ENCODE measurements around the gene DR1. TPM values are rescaled to one million over a fixed set of nuclear protein-coding genes. Genes with fewer than 3 reads are reported as not detected.
A peak's percentile ranks its signal among the peaks of the same experiment; 100 is the strongest.

Gene DR1
- total and polyA plus RNA-seq, 2 of the 8 experiments (the other 6 are each of a cell fraction or from before 2014, with no cell fraction given), result 13.1 to 62.3 TPM

DNA sequence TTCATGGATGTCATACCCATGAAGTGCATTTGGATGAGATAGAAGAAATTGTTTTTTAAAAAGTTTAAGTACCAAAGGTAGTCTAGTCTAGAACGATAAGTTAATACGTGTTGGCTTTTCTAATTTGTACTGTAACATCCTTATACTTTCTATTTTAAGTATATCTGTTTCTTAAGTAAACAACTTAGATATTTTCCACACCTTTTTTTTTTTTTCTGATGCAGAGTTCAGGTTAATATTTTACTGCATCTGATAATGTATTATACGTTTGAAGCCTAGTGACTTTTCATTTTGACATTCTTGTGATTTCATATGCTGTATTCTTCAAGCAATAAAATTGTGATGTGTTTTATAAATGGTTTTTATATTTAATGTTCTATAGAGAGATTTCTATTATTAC lies 16.5 kb downstream of the DR1 start:
- no peak overlapping the region for H3K27ac ChIP-seq (ENCODE audit: low read depth, low read length)
- no peaks in the 10 kb centered on the region for H3K27me3 ChIP-seq (replicated peaks in 1 of 4; ENCODE audit: control insufficient read depth in 3 of 4, extremely low read depth in 1 of 4, insufficient read depth in 3 of 4, low read length in 3 of 4)
- no peak overlapping the region for H2AFZ ChIP-seq (ENCODE audit: low read length)
- H4K5ac ChIP-seq (ENCODE audit: insufficient read length, low read depth, low read length), result no peak overlapping the region
- H2AK5ac ChIP-seq (ENCODE audit: low read depth, low read length), result no peak overlapping the region
- no peak overlapping the region for H3K9ac ChIP-seq (replicated peaks in 1 of 4; ENCODE audit: extremely low read depth in 1 of 4, low read depth in 3 of 4, low read length in 3 of 4)
- H3K18ac ChIP-seq (ENCODE audit: extremely low read depth, low read length), result no peak overlapping the region
- peaks cover 0 to 5% (median 2%) of the 10 kb centered on the region in 4 experiments; a peak in 2 of 7 replicates for H3K4me1 ChIP-seq (replicated peaks in 1 of 4; ENCODE audit: control insufficient read depth in 3 of 4, insufficient read depth in 4 of 4, low read length in 3 of 4)
- H2BK15ac ChIP-seq (ENCODE audit: low read length), result no peak overlapping the region
- peaks cover 0 to 1% of the 10 kb centered on the region in 2 experiments for H4K20me1 ChIP-seq (replicated peaks in 1 of 2; ENCODE audit: control insufficient read depth in 1 of 2, insufficient read depth in 2 of 2, low read length in 2 of 2)
- H3K56ac ChIP-seq (replicated peaks; ENCODE audit: insufficient read length, low read depth, low read length), result no peak overlapping the region
- no peak for TF ChIP-seq TEAD4 (IDR thresholded peaks at IDR 0.05; ENCODE audit: low read depth, low read length)
- no peak overlapping the region for H2BK5ac ChIP-seq (ENCODE audit: low read depth, low read length)
- no peak overlapping the region for H3K23ac ChIP-seq (ENCODE audit: insufficient read length)
- no peak overlapping the region for H3K4ac ChIP-seq (replicated peaks; ENCODE audit: insufficient read length, low read depth, low read length)
- H3K79me2 ChIP-seq (ENCODE audit: control insufficient read depth in 1 of 2, insufficient read depth in 2 of 2, low read length in 2 of 2), result peaks cover 0 to 41% of the 10 kb centered on the region in 2 experiments; a peak in 2 of 4 replicates
- H2BK20ac ChIP-seq (ENCODE audit: low read length), result no peak overlapping the region
- no peak overlapping the region for H2BK120ac ChIP-seq (replicated peaks; ENCODE audit: low read depth, low read length)
- ChIA-PET POLR2A (ENCODE audit: partially characterized antibody) (interaction anchor here (0.5 kb wide), 1 partner anchor 38 kb away, joined by 3 read pairs; no protein-coding TSS in a partner anchor), CTCF (ENCODE audit: partially characterized antibody) (no interaction called here)
- no peak overlapping the region for H4K8ac ChIP-seq (ENCODE audit: extremely low read depth, insufficient read depth, low read length)
- no peak overlapping the region for H4K91ac ChIP-seq (replicated peaks; ENCODE audit: insufficient read length, low read length)
- peaks cover 3% of the 10 kb centered on the region; the same call in 1 of the 2 replicates for H3K79me1 ChIP-seq (ENCODE audit: low read depth, low read length)
- no peaks in the 10 kb centered on the region for H3K9me3 ChIP-seq (ENCODE audit: insufficient read depth in 2 of 2, low read depth in 1 of 2, low read length in 1 of 2)
- WGBS, 2 experiments (ENCODE audit: extremely low coverage in 1 of 2, insufficient coverage in 1 of 2, insufficient read length in 1 of 2, insufficient replicate concordance in 2 of 2, low coverage in 1 of 2, low lambda C conversion rate in 2 of 2, missing lambda C conversion rate in 1 of 2), result 92% methylated on average over 3 of the region's 3 CpGs; no CpG with 5 or more reads in 1 of the 2 experiments
- H3K4me2 ChIP-seq (ENCODE audit: insufficient read depth in 1 of 2, low read depth in 2 of 2, low read length in 2 of 2), result no peak overlapping the region
- H3K14ac ChIP-seq (ENCODE audit: insufficient read length), result no peak overlapping the region
- DNase-seq (ENCODE audit: low read depth in 1 of 2, low spot score in 2 of 2) (no peak), FAIRE-seq (peak; percentile 24)
- no peak overlapping the region for H2BK12ac ChIP-seq (ENCODE audit: low read depth, low read length)
- H3K36me3 ChIP-seq (ENCODE audit: control insufficient read depth in 2 of 4, insufficient read depth in 4 of 4, low read length in 3 of 4), result peaks cover 0 to 44% (median 9%) of the 10 kb centered on the region in 4 experiments; a peak in 4 of 8 replicates
- H3K23me2 ChIP-seq (ENCODE audit: low read depth, low read length), result no peaks in the 10 kb centered on the region
- no peak overlapping the region for H3K4me3 ChIP-seq (ENCODE audit: extremely low read depth in 1 of 4, insufficient read depth in 2 of 4, low read depth in 3 of 4, low read length in 4 of 4)
